A549 treated with AZD9567 at 1 μM for 4 hours (cell line): ENCODE measurements around the gene DNAJC7. TPM values are rescaled to one million over a fixed set of nuclear protein-coding genes. Genes with fewer than 3 reads are reported as not detected.

Experiments used
- total RNA-seq: library from RNA; stranded (reverse); fragments of 200-300 nt; extraction: Qiagen RNA extraction; gene quantifications from 5 replicates; pipeline ENCODE4 v1.2.3, GENCODE V29; 2022; ENCODE audit not compliant: insufficient read depth

DNAJC7 gene, protein sequence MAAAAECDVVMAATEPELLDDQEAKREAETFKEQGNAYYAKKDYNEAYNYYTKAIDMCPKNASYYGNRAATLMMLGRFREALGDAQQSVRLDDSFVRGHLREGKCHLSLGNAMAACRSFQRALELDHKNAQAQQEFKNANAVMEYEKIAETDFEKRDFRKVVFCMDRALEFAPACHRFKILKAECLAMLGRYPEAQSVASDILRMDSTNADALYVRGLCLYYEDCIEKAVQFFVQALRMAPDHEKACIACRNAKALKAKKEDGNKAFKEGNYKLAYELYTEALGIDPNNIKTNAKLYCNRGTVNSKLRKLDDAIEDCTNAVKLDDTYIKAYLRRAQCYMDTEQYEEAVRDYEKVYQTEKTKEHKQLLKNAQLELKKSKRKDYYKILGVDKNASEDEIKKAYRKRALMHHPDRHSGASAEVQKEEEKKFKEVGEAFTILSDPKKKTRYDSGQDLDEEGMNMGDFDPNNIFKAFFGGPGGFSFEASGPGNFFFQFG
- 105 to 127 TPM (median 106 TPM) in 5 replicates for total RNA-seq

GRCh38 chr17:42016941-42017865 lies at the start of gene DNAJC7:
DNAJC7 (minus strand) TSS chr17:42017439; CDS start chr17:42017416, 23 bp downstream.

DNA sequence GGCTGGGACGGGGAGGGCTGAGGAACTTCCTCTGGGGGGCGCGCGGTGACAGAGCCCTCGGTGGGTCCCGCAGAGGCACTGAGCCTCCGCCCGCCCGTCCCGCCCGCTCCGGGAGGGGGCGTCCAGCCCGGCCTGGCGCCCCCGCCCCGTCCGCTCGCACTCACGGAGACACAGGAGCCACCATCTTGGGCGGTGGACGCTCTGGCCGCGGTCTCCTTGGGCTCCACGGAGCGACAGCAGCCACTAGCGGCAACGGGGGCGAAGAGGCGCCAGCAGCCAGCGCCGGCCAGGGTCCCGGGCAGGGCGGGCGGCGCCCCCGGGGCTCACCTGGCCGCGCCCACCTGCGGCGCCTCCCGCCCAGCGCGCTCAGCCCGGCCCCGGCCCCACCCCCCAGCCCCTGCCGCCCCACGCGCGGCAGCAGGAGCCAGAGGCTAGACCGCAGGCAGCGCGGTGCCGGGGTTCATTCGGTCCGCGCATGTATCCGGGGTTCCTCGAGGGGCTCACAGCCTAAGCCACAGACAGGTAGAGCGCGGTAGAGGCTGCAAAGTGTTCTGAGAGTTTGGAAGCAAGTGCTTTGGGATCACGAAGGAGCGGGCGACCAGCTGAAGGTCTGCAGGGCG lies 33.3 kb upstream of the DNAJC7 start, which contains the start of gene C17orf113:
Gene C17orf113, minus strand, starts transcription at position 209 of the 620 bp plus-strand sequence. CDS start 7,225 bp downstream, outside the sequence.

GRCh38 chr17:42019509-42020404 lies 2.5 kb upstream of the DNAJC7 start, which contains the start of gene NKIRAS2:
NKIRAS2 (plus strand) TSS chr17:42020090; CDS start chr17:42021578, 1,488 bp downstream.

GRCh38 chr17:41966463-41967140 lies 50.6 kb downstream of the DNAJC7 start, which contains the start of gene CNP:
CNP (plus strand) TSS chr17:41966795; CDS start chr17:41966885, 90 bp downstream.

DNA sequence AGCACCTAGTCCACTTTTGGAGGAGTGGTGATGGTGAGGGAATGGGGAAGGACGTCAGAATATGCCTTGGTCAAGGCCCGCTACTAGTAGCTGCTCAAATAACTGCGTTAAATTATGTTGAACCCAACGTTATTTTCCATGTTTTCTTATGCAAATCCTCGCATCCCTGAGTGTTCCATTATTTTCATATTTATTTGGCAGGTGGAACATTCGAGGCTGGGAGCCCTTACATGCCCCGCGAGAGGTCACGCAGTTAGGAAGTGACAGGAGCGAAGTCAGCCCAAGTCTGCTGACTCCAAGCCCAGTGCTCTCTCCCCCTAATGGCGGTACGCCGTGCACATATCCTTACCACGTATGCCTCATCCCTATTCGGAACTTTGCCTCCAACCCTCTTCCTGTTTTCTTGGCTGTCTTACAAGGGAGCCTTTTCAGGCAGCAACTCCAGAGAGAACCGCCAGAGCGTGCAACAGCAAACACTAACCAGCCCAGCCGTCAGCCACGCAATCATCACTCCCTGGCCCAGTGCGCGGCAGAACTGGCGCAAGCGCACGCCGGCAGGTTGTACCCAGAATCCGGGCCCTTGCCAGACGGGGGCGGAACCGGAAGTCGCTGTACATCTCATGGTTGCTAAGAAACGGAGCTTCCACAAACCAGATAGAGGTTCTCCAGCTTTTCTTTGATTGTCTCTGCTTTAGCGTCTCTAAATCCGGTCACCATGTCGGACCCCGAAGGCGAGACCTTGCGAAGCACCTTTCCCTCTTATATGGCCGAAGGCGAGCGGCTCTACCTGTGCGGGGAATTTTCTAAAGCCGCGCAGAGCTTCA lies 87.0 kb downstream of the DNAJC7 start, which contains the start of gene ODAD4:
Gene ODAD4, plus strand, starts transcription at position 609 of the 824 bp plus-strand sequence. Its CDS starts 107 bp downstream, at position 716.

Other genes with a start within 250 kb of the DNAJC7 start
- gene JUP, start 230.7 kb downstream of the DNAJC7 start, total RNA-seq, result 92.8 to 115 TPM (median 106 TPM) in 5 replicates
- gene P3H4, start 205.5 kb downstream of the DNAJC7 start, total RNA-seq, result 25.5 to 36.4 TPM (median 34.4 TPM) in 5 replicates
- gene FKBP10, start 204.4 kb downstream of the DNAJC7 start, total RNA-seq, result 91.9 to 106 TPM (median 105 TPM) in 5 replicates
- 97.2 to 149 TPM (median 112 TPM) in 5 replicates for gene NT5C3B, start 181.2 kb downstream of the DNAJC7 start, total RNA-seq
- gene KLHL10, start 179.6 kb downstream of the DNAJC7 start, total RNA-seq, result 0.07 to 0.15 TPM in 2 of 5 replicates, not detected in the others
- gene KLHL11, start 152.0 kb downstream of the DNAJC7 start, total RNA-seq, result 2.8 to 3.2 TPM (median 2.8 TPM) in 5 replicates
- 243 to 288 TPM (median 264 TPM) in 5 replicates for gene ACLY, start 98.5 kb downstream of the DNAJC7 start, total RNA-seq
- gene ODAD4, start 86.8 kb downstream of the DNAJC7 start, total RNA-seq, result 0.99 to 2.7 TPM (median 1.3 TPM) in 5 replicates
- gene CNP, start 50.6 kb downstream of the DNAJC7 start, total RNA-seq, result 67.3 to 81.4 TPM (median 70.7 TPM) in 5 replicates
- 33.6 to 48.8 TPM (median 46.7 TPM) in 5 replicates for gene NKIRAS2, start 2.7 kb upstream of the DNAJC7 start, total RNA-seq
- 0.48 to 0.79 TPM (median 0.51 TPM) in 5 replicates for gene C17orf113, start 33.2 kb upstream of the DNAJC7 start, total RNA-seq
- 0.13 to 0.26 TPM (median 0.20 TPM) in 4 of 5 replicates, not detected in the other for gene ZNF385C, start 81.0 kb upstream of the DNAJC7 start, total RNA-seq
- gene DHX58, start 95.3 kb upstream of the DNAJC7 start, total RNA-seq, result 0.30 to 0.42 TPM (median 0.38 TPM) in 4 of 5 replicates, not detected in the other
- 28.0 to 49.2 TPM (median 46.5 TPM) in 5 replicates for gene KAT2A, start 103.9 kb upstream of the DNAJC7 start, total RNA-seq
- not detected in 5 replicates for gene HSPB9, start 105.4 kb upstream of the DNAJC7 start, total RNA-seq
- gene RAB5C, start 137.6 kb upstream of the DNAJC7 start, total RNA-seq, result 260 to 269 TPM (median 267 TPM) in 5 replicates
- gene KCNH4, start 163.7 kb upstream of the DNAJC7 start, total RNA-seq, result 0.26 to 0.38 TPM (median 0.29 TPM) in 4 of 5 replicates, not detected in the other
- 0.16 to 0.25 TPM (median 0.22 TPM) in 3 of 5 replicates, not detected in the others for gene HCRT, start 168.0 kb upstream of the DNAJC7 start, total RNA-seq
- gene GHDC, start 177.1 kb upstream of the DNAJC7 start, total RNA-seq, result 10.5 to 19.2 TPM (median 18.5 TPM) in 5 replicates